Dedifferentiated amniotic fluid mesenchymal stem cell (primary cell): ENCODE data around the gene LRTM1.

Experiments used
- DNase-seq: peaks from one replicate; pipeline ENCODE4 v3.0.0-alpha.2; 2016; ENCODE audit errors: extremely low spot score

The LRTM1 gene

DNA sequence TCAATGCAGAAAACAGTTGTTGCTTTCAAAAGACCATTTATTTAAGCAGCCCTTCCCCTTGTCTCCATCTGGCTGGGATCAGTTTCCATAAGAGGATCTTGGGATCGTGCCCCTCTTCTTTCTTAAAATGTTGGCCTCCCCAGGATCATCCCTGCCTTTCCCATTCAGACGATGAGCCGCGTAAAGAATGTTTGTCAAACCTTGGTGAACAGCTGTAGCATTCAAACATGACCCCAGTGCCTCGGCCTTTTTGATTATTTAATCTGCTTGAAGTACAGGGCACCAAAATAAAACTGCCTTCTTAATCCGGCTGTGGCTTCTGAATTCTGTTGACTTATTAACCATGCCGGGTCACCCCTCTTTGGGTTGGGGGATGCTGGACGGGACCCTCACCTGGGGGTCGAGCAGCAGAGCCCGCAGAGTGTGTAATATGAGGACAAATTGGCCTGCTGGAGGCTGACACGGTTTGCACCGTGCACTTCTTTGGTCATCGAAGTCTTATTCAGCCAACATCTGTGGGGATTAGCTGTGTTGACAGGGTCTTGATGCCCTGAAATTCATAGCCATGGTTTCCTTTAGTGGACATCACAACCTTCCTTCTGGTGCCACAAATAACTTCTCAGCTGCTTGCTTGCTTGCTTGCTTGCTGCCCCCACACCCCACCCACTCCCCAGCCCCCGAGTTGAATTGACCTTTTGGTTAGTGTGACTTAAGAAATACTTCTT lies at the start of gene LRTM1:
LRTM1 (minus strand) TSS at position 14 of the 725 bp plus-strand sequence. CDS start 148 bp downstream, outside the sequence.
- DNase-seq = no peak

GRCh38 chr3:54977439-54977838 lies 49.6 kb upstream of the LRTM1 start:
- DNase-seq = no peak

GRCh38 chr3:54970895-54971294 lies 43.0 kb upstream of the LRTM1 start:
- DNase-seq = peak; percentile 31

GRCh38 chr3:54969652-54970051 lies 41.8 kb upstream of the LRTM1 start:
- no peak for DNase-seq

GRCh38 chr3:54968546-54969172 lies 40.8 kb upstream of the LRTM1 start:
- DNase-seq = peak; percentile 27

DNA sequence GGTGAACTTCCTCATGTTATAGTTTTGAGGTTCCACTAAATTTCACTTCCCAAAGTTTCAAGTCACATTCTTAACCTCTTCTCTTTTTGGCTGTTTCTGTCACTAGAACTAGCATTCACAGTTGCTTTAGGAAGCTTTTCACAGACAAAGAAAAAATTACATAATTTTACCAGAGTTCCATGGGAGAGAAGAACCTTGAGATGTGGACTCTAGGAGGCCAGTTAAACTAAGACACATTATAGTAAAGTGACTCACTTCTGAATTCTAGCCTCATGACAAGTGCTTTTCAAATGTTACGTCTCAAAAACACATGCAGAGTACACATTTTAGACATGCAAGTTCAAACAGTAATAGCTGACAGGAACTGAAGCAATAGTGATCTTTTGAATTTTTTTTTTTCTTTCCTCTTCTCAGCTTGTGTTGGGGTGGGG lies 39.9 kb upstream of the LRTM1 start:
- peak; percentile 22 for DNase-seq

DNA sequence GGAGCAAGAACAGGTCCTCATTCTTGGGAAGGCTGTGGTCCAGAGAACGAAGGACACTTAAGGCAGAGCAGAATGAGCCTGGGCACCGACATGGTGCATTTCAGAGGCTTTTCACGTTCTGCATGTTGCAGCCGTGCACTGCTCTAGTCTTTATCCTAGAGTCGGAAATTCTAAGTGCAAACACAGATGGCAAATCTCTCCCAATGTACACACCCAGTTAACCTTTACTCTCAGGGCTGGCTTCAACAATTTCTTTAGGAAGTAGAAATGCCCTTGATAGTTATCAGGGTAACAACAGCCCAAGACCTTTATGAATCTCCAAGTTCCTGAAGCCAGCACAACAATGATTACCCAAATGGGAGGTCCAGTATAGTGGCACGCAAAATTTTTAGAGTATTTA lies 39.1 kb upstream of the LRTM1 start:
- DNase-seq = no peak

GRCh38 chr3:54965746-54966145 lies 37.9 kb upstream of the LRTM1 start:
- no peak for DNase-seq

DNA sequence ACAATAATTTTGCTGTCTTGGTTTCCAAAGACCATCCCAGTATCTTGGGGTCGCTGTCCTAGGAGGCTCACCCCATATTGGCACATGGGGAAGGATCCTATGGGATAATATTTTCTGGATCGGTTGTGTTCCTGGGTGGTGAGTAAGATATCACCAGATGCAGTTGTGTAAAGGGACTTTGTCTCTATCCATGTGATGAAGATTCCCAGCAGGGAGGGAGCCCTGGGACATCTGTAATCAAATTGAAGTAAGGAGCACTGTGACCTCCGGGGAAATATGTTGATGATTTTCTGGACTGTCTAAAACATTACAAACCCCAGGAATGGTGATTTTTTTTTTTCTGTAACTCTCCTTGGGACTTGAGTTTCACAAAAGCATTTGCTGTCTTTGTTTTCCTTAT lies 36.2 kb upstream of the LRTM1 start:
- DNase-seq = no peak

DNA sequence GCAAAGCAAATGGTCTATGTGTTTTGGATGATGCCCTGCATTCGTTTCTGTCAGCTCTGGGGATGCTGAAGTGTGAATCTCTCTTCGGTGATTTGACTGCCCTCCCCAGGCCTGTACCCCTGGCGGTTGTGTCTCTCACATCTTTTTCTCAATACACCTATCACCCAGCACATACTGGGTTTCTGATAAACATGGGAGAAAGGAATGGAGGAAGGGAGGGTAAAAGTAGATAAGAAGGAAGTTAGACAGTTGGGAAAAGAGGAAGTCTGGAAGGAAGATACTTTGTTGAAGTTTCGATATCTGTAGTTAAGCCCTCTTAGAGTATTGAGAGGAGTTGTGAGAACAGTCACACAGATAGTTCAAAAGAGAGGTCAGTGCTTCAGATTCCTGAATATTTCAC lies 35.8 kb upstream of the LRTM1 start:
- DNase-seq = no peak

DNA sequence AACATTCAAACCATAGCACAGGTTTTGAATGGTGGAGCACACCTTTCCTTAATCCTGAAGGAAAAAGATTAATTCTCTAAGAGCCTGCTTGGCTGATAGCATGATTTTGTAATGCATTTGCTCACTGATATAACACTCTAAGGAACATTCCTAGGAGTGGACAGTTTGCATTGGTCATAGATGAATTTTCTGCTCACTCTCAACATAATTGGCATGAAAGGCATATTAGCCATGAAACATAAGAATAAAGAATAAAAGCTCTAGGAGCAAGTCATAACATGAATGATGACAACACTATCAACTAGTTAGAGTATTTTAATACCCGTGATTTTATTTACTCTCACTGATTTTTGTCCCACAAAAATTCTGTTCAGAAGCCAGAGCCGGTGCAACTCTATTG lies 34.3 kb upstream of the LRTM1 start:
- DNase-seq = no peak

DNA sequence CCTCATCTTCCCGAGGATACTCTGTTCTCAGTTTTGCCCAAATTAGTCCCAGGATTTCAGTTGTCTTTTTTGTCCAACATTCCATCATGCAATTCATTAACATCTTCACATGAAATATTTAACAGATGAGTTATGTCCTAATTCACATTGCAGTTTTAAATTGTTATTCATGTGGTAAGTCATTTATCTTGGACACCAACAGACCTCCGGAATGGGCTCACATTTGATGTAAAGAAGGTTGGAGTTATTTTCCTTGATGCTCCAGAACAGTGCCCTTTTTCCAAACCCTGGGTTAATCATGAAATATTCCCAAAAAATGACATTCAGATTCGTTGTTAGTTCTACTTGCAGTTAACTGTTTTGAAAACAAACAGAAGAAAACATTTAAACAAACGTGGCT lies 32.8 kb upstream of the LRTM1 start:
- DNase-seq = no peak

GRCh38 chr3:54960082-54960481 lies 32.2 kb upstream of the LRTM1 start:
- DNase-seq = no peak

DNA sequence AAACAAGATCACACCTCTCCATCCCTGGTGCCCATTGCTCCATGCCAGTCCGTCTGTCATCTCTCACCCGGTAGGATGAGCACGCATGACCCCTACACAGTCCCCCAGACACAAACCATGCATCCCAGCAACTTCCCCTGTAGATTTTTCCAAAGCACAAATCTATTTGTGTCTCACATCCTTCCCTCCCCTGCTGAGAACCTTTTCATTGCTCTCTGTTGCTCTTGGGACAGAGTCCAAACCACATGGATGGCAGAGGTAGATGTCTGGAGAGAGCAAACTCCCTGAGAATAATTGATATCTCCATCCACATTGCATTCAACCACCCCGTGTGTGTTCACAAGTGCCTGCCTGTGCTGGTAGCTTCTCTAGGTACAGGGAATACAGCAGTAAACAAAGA lies 29.9 kb upstream of the LRTM1 start:
- DNase-seq = no peak

DNA sequence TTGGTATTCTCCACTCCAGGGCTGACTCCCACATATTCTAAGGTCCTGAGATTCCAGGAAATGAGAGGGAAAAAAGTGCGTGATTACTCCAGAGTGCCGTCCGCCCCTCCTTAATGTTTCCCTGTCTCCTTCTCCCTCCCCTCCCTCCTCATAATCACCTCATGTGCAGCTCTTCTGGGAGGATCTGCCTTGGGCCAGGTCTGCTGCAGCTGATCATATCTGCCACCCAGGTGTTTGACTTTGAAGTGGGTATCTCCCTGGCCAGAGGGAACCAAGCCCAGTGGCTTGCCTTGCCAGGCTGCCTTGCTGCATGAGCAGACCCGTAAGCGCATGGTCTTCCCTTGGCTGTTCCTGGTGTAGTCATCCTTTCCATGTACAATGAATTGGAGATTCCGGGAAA lies 28.1 kb upstream of the LRTM1 start:
- DNase-seq = no peak

GRCh38 chr3:54955496-54955895 lies 27.6 kb upstream of the LRTM1 start:
- no peak for DNase-seq

DNA sequence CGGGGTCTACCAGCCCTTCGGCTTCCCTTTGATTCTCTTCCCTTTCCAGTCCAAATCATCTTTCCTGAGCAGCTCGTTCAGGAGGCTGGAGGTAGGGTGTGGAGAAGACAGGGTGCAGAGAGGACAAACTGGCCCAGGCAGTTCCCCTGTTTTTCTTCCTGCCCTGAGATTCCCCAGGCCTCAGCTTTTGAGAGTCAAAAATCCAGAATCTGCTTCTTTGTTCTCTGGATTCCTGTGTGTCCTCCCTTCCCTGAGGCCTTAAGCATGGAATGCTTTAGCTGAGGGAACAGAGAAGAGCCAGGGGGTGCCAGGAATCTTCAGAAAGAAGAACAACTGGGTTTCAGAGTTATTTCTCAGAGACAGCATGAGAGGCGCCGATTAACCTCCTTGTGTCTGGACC lies 26.7 kb upstream of the LRTM1 start:
- DNase-seq = peak; percentile 25

GRCh38 chr3:54954022-54954421 lies 26.2 kb upstream of the LRTM1 start:
- DNase-seq = peak; percentile 34

DNA sequence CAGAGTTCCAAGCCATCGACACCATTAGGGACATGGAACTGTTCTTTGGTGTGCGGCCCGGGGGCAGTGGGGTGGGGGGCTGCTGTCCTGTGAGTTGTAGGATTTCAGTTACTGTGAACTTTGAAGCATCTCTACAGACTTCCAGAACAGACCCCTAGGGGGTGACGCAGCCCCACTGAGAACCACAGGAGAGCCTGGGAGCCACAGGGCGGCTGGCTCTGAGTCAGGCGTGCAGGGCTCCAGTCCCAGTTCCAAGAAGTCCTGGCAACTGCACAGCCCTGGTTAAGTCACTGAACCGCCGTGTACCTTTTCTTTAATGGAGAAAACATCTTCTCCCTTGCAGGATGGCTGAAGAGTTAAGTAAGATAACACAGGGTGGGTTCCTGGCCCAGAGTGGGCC lies 23.5 kb upstream of the LRTM1 start:
- DNase-seq = peak; percentile 85

DNA sequence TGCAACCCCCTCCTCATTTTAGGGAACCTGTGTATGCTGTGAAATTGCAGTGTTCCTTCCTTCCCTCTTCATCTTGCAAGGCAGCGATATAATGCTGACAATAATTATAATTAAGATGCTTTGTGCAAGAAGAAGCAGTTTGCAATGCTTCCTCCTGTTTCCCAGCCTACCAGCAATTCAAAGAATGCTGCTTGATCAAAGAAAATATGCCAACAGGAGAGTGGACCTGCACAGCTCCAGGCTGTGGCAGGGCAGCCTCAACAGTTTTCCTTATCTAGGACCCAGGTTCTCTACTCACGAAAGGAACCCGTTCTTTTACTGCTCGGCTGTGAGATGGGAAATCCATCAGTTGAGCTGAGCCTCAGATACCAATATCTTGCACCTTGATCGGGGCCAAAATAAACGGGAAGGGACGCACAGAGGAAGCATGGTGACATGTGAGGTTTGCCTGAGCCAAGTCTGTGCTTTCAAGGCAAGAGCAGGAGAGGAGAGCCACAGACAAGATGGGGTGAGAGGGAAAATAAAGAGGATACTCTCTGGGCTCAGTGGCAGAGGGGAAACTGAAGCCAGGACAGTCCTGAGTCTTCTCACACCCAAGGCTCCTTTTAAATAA lies 22.6 kb upstream of the LRTM1 start:
- no peak for DNase-seq

DNA sequence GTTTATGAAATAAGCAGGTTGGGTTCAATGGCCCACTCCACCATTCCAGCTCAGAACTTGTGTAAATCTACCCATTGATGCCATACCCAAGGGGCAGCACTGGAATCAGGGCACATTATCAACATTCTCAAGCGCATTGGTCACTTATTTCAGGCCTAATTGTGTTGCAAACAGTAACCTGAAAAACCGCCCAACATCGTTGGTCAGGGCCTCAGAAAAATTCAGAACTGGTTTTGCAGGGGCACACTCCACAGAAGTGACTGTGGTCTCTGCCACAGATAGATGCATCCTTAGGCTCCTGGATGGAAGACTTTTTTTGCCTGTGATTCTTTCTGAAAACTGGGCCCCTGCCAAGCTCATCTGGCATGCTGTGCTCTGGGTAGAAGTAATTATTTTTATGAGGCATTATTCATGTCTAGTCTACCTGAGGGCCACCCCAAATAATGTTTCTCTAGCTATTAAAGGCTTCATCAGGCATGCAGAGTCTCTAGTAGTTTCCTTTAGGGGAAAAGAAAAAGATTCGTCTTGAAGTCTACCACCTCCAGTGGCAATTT lies 21.7 kb upstream of the LRTM1 start:
- DNase-seq = no peak

DNA sequence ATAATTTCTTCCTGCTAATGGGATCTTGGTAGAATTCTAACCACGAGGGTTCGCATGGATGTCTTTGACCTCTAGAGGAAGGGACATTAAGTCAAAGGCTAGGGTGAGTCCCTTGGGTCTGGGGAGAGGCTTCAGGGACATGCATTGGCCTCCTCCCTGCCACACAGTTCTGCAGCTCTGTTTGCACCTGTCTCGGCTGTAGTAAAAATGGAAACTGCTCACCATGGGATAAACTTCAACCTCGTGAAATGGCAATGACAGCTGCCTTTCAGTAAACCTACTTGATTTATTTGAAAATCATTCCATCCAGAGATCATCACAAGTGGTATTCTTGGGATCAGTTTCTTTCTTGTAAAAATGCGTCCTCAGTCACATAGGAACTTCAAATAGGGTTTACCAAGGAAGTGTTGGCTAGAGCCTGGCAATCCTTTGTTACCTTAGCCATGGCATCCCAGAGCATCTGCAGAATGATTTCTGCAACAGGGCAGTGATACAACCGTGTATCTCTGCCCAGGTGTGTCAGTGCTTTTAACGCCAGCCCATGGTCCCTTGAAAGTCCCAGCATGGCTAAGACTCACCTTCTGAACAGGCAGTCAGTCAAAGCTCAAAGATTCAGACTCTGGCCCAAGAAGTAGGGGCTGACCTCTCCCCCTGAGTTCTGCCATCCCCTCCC lies 14.0 kb upstream of the LRTM1 start:
- DNase-seq = no peak
